Fibroblast of skin of back (primary cell): ENCODE measurements around the gene NBAS. TPM values are rescaled to one million over a fixed set of nuclear protein-coding genes. Genes with fewer than 3 reads are reported as not detected.

Experiments
- DNase-seq: peaks from one replicate; pipeline ENCODE4 v3.0.0-alpha.2; 2013
- polyA plus RNA-seq, 2 experiments: library from polyadenylated mRNA; unstranded; fragments of 120-200 nt; gene quantifications; one replicate each; pipeline ENCODE4 v1.2.1, GENCODE V29; 2013; ENCODE audit not compliant: insufficient read length in 2 of 2

Gene NBAS
- 31.6 TPM for polyA plus RNA-seq (2013, experiment 1 of 2; ENCODE audit: insufficient read length)
- 45.5 TPM for polyA plus RNA-seq (2013, experiment 2 of 2; ENCODE audit: insufficient read length)

- DNase-seq, result peak; percentile 91
Observed at GRCh38 chr2:15560988-15561573, at the start of gene NBAS. Gene NBAS (minus strand): TSS chr2:15561334. CDS start chr2:15561304, 30 bp downstream.

- DNase-seq, result no peak
Observed at GRCh38 chr2:15610430-15610952, 49.4 kb upstream of the NBAS start.

- no peak for DNase-seq
Observed at GRCh38 chr2:15609341-15610042, 48.4 kb upstream of the NBAS start.

GRCh38 chr2:15608392-15608761 is 47.2 kb upstream of the NBAS start:
- no peak for DNase-seq

GRCh38 chr2:15607709-15608391 is 46.7 kb upstream of the NBAS start:
- DNase-seq, result no peak

GRCh38 chr2:15606481-15607441 is 45.6 kb upstream of the NBAS start:
- no peak for DNase-seq

- no peak for DNase-seq
Observed at GRCh38 chr2:15605721-15606120, 44.6 kb upstream of the NBAS start.

- no peak for DNase-seq
Observed at GRCh38 chr2:15603948-15604347, 42.8 kb upstream of the NBAS start.

- DNase-seq, result no peak
Observed at GRCh38 chr2:15603044-15603765, 42.1 kb upstream of the NBAS start.

GRCh38 chr2:15602393-15602792 is 41.3 kb upstream of the NBAS start:
- no peak for DNase-seq

- DNase-seq, result no peak
Observed at GRCh38 chr2:15601681-15602080, 40.5 kb upstream of the NBAS start.

GRCh38 chr2:15599994-15600393 is 38.9 kb upstream of the NBAS start:
- DNase-seq, result no peak

- DNase-seq, result no peak
Observed at GRCh38 chr2:15596968-15597367, 35.8 kb upstream of the NBAS start.

GRCh38 chr2:15596350-15596749 is 35.2 kb upstream of the NBAS start:
- DNase-seq, result no peak

GRCh38 chr2:15595936-15596335 is 34.8 kb upstream of the NBAS start:
- DNase-seq, result no peak

- DNase-seq, result no peak
Observed at GRCh38 chr2:15595342-15595905, 34.3 kb upstream of the NBAS start.

- DNase-seq, result no peak
Observed at GRCh38 chr2:15594291-15595256, 33.4 kb upstream of the NBAS start.

GRCh38 chr2:15593327-15593705 is 32.2 kb upstream of the NBAS start:
- DNase-seq, result no peak

GRCh38 chr2:15591692-15592463 is 30.7 kb upstream of the NBAS start, which contains the start of gene DDX1:
Gene DDX1 (plus strand): TSS chr2:15591868. CDS start chr2:15591934, 66 bp downstream.
- DNase-seq, result peak; percentile 83
